HFF-Myc (cell line): ENCODE data around the gene SLC22A16.
"Not testable (repeated sequence)": the region's sequence is repeated elsewhere in the genome, so short reads cannot be mapped to it uniquely, and the experiment has no call there.

Experiments used
- DNase-seq: peaks from one replicate; pipeline ENCODE4 v3.0.0-alpha.2; 2011; ENCODE audit warnings: low read depth; ENCODE audit errors: extremely low read depth
- H3K4me3 ChIP-seq: replicated peaks from 2 replicates; pipeline ENCODE4 v1.5.1; 2011; ENCODE audit warnings: low read depth, mild to moderate bottlenecking, control low read depth, low read length
- CTCF ChIP-seq: IDR thresholded peaks from 2 replicates; pipeline ENCODE4 v1.5.1; 2012; ENCODE audit warnings: mild to moderate bottlenecking, low read depth, low read length, control low read depth; ENCODE audit errors: missing control alignments

The SLC22A16 gene

DNA sequence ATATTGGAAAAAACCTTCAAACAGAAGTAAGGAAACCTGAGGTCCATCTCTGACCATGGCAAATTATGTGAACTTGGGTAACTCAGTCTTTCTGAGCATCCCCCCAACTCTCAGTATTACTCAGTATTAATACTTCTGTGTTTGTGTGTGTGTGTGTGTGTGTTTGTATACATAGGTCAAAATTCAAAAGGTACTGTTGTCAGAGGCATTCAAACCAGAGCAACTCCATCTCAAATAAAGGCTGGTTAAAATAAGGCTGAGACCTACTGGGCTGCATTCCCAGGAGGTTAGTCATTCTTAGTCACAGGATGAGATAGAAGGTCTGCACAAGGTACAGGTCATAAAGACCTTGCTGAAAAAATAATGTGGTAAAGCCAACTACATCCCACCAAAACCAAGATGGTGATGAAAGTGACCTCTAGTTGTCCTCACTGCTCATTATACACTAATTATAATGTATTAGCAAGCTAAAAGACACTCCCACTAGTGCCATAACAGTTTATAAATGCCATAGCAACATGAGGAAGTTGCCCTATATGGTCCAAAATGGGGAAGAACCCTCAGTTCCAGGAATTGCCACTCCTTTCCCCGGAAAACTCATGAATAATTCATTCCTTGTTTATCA lies 33.3 kb upstream of the SLC22A16 start:
- no peak overlapping the region for H3K4me3 ChIP-seq
- peak; percentile 49 for DNase-seq
- no peak for TF ChIP-seq CTCF

GRCh38 chr6:110504891-110505290 lies 28.5 kb upstream of the SLC22A16 start:
- not testable (repeated sequence) for DNase-seq, H3K4me3 ChIP-seq

GRCh38 chr6:110495949-110496348 lies 19.5 kb upstream of the SLC22A16 start:
- no peak overlapping the region for H3K4me3 ChIP-seq
- DNase-seq = no peak
- no peak for TF ChIP-seq CTCF

DNA sequence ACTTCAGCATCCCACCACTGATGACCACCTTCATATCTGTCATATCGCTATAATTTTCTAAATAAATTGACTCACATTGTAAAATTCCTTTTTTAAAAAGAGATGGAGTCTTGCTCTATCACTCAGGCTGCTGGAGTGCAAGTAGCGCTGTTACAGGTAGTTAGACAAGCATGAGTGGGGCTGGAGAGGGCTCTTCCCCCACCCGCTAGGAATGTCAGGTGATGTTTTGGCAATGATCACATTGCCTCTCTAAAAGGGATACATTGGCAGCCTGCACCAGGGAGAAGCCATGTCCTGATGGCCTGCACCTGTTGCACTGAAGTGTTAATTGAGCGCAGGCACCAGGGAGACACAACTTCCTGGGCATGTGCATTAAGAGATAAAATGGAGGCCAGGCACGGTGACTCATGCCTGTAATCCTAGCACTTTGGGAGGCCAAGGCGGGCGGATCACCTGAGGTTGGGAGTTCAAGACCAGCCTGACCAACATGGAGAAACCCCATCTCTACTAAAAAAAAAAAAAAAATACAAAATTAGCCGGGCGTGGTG lies 16.9 kb upstream of the SLC22A16 start:
- TF ChIP-seq CTCF = no peak
- H3K4me3 ChIP-seq = no peak overlapping the region
- no peak for DNase-seq

GRCh38 chr6:110492584-110492983 lies 16.2 kb upstream of the SLC22A16 start:
- no peak for TF ChIP-seq CTCF
- no peak for DNase-seq
- H3K4me3 ChIP-seq = no peak overlapping the region

- H3K4me3 ChIP-seq = no peak overlapping the region
- DNase-seq = peak; percentile 19
- TF ChIP-seq CTCF = no peak
Measured at GRCh38 chr6:110491644-110492317, 15.4 kb upstream of the SLC22A16 start.

DNA sequence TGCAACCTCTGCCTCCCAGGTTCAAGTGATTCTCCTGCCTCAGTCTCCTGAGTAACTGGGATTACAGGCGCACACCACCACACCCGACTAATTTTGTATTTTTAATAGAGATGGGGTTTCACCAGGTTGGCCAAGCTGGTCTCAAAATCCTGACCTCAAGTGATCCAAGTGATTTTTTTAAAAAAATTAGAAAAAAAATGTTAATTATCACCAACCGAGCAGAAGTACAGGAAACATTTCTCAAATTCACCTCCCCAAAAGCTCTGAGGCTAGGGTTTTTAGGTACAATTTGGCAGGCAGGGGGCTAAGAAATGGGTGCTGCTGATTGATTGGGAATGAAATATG lies 14.9 kb upstream of the SLC22A16 start:
- no peak overlapping the region for H3K4me3 ChIP-seq
- no peak for TF ChIP-seq CTCF

More for the DNA sequence above, 14.9 kb upstream of the SLC22A16 start:
- DNase-seq = no peak
